GM19240 (cell line): ENCODE measurements around the gene KLK7.

Experiments
- DNase-seq: peaks from one replicate; pipeline ENCODE4 v3.0.0; 2011; ENCODE audit warnings: low spot score; ENCODE audit not compliant: insufficient read length

KLK7 gene

GRCh38 chr19:50983625-50984292 is at the start of gene KLK7:
Gene KLK7, minus strand, starts transcription at chr19:50983917. Its CDS starts 1,518 bp downstream, at chr19:50982399.
- DNase-seq = no peak

GRCh38 chr19:51031880-51032225 is 48.1 kb upstream of the KLK7 start:
- DNase-seq = no peak

DNA sequence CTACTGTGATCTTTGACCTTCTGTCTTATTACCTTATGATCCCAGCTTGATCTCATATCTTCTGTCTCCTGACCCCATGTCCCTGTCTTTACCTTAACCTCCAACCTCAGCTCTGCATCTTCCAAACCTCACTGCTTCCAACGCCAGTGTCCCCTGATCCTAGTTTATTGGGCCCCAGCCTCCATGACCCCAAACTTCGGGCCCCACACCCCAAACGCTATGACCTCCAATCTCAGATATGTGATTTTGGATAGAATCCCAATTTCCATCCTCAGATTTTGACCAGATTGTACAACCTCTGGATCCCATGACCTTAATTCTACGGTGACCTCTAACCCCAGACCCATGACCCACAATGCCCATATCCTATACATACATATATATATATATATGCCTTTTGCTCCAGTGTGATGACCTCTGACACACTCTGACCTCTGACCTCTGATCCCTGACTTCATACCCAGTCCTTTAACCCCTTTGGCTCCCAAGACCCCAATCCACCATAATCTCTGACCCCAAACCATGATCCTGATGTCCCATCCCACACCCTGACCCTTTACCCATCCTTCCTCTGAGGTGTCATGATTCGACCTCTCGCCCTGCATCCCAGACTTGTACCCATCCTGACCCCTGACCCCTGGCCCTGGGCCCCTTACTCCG is 47.6 kb upstream of the KLK7 start:
- no peak for DNase-seq

- DNase-seq = no peak
These were observed 46.9 kb upstream of the KLK7 start for GRCh38 chr19:51030631-51031030.

DNA sequence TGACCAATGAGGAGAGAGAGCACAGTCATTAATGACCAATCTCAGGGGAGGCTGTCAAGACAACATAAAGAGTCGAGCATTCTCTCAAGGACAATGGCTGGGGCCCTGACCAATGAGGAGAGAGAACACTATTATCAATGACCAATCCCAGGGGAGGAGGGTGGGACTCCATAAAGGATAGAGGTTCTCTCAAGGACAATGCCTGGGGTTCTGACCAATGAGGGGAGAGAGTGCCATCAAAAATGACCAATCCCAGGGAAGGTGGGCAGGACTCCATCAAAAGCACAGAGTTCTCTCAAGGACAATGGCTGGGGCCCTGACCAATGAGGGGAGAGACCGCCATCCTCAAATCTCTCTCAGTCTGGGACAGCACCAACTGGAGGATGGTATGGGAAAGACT is 46.0 kb upstream of the KLK7 start:
- no peak for DNase-seq

DNA sequence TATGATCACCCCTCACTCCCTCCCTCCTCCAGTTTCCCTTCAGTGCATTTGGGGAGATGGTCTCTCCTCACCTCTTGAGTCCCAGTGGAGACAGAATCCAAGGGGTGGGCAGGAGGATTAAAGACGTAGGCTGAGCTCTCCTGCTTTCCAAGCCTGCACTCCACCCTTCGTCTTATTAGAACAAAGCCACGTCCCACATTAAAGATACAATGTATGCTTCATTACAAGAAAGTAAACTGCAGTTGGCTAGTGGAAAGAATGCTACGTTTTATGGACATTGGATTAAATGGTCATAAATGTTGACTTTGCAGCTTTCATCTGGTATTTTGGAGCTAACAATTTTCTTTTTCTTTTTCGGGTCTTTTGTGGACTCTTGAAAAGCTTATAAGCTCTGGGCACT is 44.2 kb upstream of the KLK7 start:
- no peak for DNase-seq

DNA sequence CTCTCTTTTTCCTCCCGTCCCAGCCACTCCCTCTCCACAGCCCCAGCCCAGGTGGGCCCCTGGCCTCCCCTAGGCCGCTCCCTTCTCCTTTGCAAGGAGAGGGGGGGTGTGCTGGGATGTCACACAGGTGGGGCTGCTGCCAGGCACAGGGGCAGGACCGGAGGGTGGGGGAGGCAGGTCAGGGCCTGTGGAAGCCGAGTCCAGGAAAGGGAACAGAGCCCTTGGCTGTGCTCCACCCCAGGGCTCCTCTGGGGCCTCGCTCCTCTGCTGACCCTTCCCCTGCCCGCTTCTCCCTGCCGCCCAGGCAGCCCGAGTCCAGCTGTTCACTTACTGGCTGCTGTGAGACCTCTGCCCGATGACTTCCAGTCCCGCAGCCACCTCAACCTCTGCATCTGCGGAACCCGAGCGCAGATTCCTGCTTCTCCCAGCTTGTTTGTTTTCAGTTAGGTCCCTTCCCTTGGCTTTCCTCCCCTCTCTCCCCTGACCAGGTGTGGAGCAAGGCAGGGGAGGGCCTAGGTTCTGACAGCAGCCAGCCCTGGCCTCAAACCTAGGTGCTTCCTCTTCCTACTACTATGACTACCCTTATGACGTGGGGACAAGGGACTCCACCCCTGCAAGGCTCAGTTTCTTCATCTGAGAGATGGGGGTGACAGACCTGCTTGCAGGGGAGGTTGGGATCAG is 43.5 kb upstream of the KLK7 start:
- DNase-seq = no peak

DNA sequence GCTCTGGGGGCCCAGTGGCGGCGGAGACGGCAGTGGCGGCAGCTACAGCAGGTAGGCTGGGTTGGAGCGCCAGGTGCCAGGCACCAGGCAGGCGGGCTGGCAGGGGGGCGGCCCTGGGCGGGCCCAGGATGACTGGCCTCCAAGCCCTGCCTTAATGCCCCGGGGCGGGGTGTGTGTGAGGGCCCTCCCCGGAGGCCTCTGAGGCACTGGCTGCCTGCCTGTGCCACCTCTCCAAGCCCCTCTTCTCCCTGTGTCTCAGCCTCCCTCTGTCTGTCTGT is 42.8 kb upstream of the KLK7 start, which contains the start of gene KLK11:
KLK11 (minus strand) TSS at position 63 of the 278 bp plus-strand sequence. CDS start 985 bp downstream, outside the sequence.
- DNase-seq = no peak

- DNase-seq = no peak
These were observed 42.3 kb upstream of the KLK7 start for GRCh38 chr19:51025809-51026553.

DNA sequence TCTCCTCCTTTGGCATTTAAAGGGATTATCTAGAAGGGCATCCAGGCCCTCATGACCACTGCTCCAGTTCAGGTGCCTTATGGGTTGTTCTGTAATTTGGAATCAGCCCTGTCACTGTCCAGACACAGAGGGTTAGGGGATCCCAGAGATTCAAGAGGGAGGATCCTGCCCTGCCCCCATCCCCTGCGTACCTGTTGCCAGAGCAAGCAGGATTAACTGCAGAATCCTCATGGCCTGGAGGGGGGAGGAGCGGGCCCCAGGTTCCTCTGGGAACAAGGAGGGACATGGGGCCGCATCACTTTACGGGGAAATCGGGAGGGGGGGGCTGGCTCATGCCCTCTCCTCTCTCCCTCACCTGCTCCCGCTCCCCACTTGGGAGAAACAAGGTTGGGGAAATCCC is 41.7 kb upstream of the KLK7 start:
- no peak for DNase-seq

DNA sequence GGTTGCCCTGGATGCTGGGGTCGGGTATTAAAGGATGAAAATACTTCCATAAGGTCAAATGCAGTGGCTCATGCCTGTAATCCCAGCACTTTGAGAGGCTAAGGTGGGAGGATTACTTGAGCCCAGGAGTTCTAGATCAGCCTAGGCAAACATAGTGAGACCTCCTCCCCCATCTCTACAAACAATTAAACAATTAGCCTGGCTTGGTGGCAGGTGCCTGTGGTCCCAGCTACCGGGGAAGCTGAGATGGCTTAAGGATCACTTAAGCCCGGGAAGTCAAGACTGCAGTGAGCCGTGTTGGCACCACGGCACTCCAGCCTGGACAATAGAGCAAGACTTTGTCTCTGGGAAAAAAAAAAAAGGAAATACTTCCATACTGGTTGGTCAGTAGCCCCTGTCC is 41.2 kb upstream of the KLK7 start:
- no peak for DNase-seq

- no peak for DNase-seq
These were observed 40.2 kb upstream of the KLK7 start for GRCh38 chr19:51023946-51024345.

- DNase-seq = no peak
These were observed 38.8 kb upstream of the KLK7 start for GRCh38 chr19:51022526-51022925.

DNA sequence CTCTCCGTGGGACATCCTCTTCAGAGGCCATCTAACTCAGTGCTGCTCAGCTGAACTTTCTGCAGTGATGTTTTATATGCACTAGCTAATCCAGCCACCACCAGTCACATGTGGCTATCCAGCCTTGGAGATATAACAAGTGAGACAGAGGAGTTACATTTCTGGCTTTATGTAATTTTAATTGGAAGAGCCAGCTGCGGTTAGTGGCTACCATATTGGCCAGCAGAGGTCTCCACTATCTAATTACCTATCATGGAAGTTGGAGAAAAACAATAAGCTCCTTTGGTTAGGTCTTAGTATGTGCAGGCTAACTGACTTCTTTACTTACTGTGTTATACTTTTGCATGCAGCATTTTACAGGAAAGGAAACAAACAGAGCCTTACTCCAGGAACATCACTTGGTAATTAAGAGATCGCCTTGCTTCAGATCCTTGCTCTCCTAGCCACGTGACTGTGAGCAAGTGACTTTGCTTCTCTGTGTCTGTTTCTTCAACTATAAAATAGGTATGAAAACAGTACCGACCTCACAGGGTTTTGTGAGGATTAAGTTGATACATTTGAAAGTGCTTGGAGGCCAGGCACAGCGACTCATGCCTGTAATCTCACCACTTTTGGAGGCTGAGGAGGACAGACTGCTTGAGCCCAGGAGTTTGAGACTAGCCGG is 37.4 kb upstream of the KLK7 start:
- DNase-seq = no peak

GRCh38 chr19:51019544-51019925 is 35.8 kb upstream of the KLK7 start, which contains the start of gene KLK10:
Gene KLK10, minus strand, starts transcription at chr19:51019709. Its CDS starts 579 bp downstream, at chr19:51019130.
- DNase-seq = no peak

DNA sequence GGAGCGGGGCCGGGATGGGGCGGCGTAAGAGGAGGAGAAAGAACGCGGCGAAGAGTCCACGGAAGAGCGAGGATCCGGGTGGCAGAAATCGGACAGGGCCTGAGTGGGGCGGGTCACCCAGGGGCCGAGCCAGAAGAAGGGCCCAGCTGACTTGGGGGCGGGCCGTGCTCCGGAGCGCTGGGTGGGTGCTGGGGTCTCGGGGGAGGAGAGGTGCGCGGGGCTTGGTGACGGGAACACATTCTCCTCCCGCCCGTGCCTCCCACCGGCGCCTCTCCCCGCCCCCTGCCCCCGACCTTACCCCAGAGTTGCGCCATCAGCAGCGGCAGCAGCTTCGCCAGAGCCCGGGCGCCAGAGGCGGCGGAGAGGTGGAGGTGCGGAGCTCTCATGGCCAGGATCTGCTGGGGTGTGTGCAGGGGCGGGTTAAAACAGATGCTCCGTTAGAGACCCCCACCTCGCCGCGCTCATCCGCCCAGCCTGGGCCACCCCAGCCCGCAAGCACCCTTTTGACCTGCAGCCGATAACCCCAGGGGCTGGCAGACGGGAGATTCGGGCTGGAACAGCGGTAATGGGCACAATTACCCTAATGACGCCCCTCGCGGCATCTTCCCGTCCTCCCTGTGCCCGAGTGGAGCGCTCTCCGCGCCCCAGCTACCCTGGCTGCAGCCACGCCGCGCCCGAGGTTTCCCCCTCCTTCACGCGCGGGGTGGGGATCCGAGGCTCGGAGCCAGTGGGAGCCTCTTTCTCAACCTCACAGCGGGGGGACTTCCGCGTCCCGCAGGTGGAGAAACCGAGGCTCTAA is 35.2 kb upstream of the KLK7 start:
- no peak for DNase-seq

- DNase-seq = no peak
These were observed 33.3 kb upstream of the KLK7 start for GRCh38 chr19:51016798-51017683.

DNA sequence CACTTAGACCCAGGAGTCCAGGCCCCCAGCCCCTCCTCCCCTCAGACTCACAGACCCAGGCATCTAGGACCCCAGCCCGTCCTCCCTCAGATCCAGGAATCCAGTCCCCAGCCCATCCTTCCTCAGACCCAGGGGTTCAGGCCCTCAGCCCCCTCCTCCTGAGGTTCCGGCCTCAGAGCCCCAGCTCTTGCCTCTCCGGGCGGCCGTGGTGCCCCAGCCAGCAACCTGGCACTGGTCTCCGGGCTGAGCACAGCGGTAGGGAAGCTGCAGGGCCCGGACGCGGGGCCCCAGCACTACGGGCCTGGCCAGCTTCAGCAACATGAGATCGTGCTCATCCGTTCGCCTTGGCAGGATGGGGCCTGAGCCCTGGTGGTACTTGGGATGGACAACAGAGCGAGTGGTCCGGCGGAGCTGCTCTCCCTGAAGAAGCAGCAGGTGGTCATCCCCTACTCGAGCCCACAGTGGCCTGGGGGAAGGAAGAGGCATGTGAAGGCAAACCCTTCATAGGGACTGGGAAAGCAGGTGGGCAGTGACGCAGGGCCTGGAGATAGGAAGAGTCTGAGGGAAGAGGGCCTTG is 32.1 kb upstream of the KLK7 start:
- DNase-seq = no peak

DNA sequence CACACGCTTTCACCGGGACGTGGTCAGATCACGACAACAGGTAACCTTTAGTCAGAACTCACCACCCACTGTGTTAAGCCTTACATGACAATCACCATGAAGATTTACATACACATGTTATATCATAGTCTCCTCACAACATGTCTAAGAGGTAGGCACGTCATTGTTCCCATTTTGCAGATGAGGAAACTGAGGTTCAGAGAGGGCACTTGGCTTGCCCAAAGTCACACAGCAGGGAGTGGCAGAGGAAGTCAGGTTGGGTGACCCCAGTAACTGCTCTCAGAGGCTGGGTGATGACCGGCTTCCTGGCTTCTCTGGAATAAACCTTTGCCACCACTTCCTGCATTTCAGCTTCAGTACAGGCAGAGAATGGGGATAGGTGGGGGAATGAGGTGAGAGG is 30.5 kb upstream of the KLK7 start:
- DNase-seq = no peak
